ENCODE measurements around the gene KLHL5. TPM values are rescaled to one million over a fixed set of nuclear protein-coding genes. Genes with fewer than 3 reads are reported as not detected.

Gene KLHL5
- total and polyA plus RNA-seq, 9 of the 15 experiments (the other 6 are each of a cell fraction or from before 2014, with no cell fraction given), result 8.0 to 30.8 (median 22.1) TPM

DNA sequence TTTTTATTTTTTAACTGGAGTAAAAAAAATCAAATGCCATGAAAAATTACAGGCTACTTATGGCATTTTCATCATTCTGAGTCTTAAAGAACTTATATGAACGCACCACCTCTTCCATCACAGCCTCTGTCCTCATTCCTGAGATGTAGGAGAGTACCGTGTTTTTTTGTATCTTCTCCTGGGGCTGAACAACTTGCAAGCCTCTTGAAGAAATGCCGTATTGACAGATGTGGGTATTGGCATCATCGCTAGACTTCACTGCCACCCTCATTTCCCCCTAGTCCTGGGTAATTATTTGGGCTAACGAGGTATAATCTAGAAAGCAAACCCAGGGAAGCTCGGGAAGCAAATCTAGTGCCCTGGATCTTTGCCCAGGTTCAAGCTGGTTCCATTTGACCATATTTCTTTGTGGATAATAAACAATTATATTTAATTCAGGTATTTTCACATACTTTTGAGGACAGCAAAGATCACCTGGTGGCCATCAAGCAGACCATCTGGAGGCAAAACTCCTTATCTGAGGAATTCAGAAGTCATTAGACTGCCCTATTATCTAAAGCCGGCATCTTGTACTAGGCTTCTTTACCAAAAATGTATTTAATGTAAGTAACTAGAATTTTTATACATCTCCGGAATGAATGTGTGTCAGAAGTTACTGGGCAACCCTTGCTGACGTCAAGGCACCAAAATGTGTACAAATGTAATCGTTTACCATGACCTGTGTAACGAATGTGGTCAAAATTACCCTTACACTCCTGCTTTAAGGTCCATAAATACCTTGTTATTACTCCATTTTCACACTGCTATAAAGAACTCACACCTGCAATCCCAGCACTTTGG lies 64.4 kb downstream of the KLHL5 start (continued):
- no peak for TF ChIP-seq MNT (conservative IDR thresholded peaks at IDR 0.05)
- no peak for TF ChIP-seq NFATC3 (IDR thresholded peaks at IDR 0.05)
- no peak for TF ChIP-seq NBN (IDR thresholded peaks at IDR 0.05; ENCODE audit: low read depth)
- TF ChIP-seq ZNF12 (CRISPR knock-in tag; IDR thresholded peaks at IDR 0.05), result no peak
- no peak for TF ChIP-seq ESRRA (IDR thresholded peaks at IDR 0.05; ENCODE audit: borderline replicate concordance, low read depth)
- no peak for TF ChIP-seq SREBF1 (IDR thresholded peaks at IDR 0.05; ENCODE audit: borderline replicate concordance, low read depth, low read length)
- TF ChIP-seq RFX1 (IDR thresholded peaks at IDR 0.05), result no peak
- TF ChIP-seq ZNF445 (CRISPR knock-in tag; IDR thresholded peaks at IDR 0.05; ENCODE audit: low read depth), result no peak
- peak; percentile 66; the same call in 1 of the 2 replicates for TF ChIP-seq TEAD4 (IDR thresholded peaks at IDR 0.05; ENCODE audit: low read length)
- TF ChIP-seq TEAD4 (CRISPR knock-in tag; IDR thresholded peaks at IDR 0.05; ENCODE audit: borderline replicate concordance), result no peak
- TF ChIP-seq, protein P1, sequence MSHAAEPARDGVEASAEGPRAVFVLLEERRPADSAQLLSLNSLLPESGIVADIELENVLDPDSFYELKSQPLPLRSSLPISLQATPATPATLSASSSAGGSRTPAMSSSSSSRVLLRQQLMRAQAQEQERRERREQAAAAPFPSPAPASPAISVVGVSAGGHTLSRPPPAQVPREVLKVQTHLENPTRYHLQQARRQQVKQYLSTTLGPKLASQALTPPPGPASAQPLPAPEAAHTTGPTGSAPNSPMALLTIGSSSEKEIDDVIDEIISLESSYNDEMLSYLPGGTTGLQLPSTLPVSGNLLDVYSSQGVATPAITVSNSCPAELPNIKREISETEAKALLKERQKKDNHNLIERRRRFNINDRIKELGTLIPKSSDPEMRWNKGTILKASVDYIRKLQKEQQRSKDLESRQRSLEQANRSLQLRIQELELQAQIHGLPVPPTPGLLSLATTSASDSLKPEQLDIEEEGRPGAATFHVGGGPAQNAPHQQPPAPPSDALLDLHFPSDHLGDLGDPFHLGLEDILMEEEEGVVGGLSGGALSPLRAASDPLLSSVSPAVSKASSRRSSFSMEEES (CRISPR knock-in tag; IDR thresholded peaks at IDR 0.05), result no peak
- TF ChIP-seq LCOR (CRISPR knock-in tag; IDR thresholded peaks at IDR 0.05), result no peak
- TF ChIP-seq TAL1 (IDR thresholded peaks at IDR 0.05), result peak; percentile 58
- TF ChIP-seq FUS (optimal IDR thresholded peaks at IDR 0.05; ENCODE audit: low read depth, low read length), result no peak
- TF ChIP-seq TCF3 (CRISPR knock-in tag; IDR thresholded peaks at IDR 0.05), result peak; percentile 36; the same call in 1 of the 2 replicates
- TF ChIP-seq FOXK2 (conservative IDR thresholded peaks at IDR 0.05 in 1 of 2, IDR thresholded peaks at IDR 0.05 in 1 of 2; ENCODE audit: low read depth in 2 of 2), result no peak
- no peak for TF ChIP-seq SMARCE1 (IDR thresholded peaks at IDR 0.05)
- no peak for TF ChIP-seq NR4A1 (CRISPR knock-in tag; IDR thresholded peaks at IDR 0.05)
- TF ChIP-seq NR4A1 (tag; IDR thresholded peaks at IDR 0.05), result no peak
- peak; percentile 38 for TF ChIP-seq CBFA2T2 (conservative IDR thresholded peaks at IDR 0.05)
- TF ChIP-seq TAF7 (tag; IDR thresholded peaks at IDR 0.05), result no peak
- no peak for TF ChIP-seq ZFP30 (CRISPR knock-in tag; IDR thresholded peaks at IDR 0.05; ENCODE audit: borderline replicate concordance)
- TF ChIP-seq ARID1B (IDR thresholded peaks at IDR 0.05), result peak; percentile 54
